ENCODE results near the gene EPN2.

DNA sequence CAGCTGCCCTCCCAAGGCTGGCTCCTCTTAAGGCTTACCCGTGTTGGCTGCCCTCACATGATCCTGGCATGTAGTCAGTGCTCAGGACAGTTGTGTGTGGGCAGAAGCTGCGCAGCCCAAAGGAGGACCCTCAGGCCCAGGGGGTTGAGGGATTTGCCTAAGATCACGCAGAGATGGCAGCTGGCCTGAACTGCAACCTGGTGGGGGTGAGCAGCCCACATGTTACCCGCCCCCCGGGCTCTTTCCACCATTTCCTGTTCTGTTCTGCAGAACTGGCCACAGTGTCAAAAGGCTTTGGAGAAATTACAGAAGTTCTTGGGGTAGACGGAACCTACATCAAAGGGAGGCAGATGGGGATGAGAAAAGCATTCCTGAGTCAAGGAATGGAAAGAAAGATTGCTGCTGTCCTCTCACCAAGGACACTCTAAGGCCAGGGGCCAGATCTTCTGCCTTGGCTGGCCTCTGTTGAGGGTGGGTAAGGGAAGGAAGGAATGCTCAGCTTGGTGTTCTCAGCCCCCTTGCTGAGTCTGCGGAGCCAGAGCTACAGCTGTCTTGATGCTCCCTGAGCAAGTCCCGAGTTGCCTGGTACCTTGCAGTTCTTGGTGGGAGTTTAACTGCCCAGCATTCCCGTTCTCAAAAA lies 53.0 kb downstream of the EPN2 start:
- TF ChIP-seq EZH2 (IDR thresholded peaks at IDR 0.05; ENCODE audit: low read length) = no peak
- TF ChIP-seq, protein P1, sequence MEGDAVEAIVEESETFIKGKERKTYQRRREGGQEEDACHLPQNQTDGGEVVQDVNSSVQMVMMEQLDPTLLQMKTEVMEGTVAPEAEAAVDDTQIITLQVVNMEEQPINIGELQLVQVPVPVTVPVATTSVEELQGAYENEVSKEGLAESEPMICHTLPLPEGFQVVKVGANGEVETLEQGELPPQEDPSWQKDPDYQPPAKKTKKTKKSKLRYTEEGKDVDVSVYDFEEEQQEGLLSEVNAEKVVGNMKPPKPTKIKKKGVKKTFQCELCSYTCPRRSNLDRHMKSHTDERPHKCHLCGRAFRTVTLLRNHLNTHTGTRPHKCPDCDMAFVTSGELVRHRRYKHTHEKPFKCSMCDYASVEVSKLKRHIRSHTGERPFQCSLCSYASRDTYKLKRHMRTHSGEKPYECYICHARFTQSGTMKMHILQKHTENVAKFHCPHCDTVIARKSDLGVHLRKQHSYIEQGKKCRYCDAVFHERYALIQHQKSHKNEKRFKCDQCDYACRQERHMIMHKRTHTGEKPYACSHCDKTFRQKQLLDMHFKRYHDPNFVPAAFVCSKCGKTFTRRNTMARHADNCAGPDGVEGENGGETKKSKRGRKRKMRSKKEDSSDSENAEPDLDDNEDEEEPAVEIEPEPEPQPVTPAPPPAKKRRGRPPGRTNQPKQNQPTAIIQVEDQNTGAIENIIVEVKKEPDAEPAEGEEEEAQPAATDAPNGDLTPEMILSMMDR (optimal IDR thresholded peaks at IDR 0.05 in 1 of 3, IDR thresholded peaks at IDR 0.05 in 1 of 3, conservative IDR thresholded peaks at IDR 0.05 in 1 of 3; ENCODE audit: extremely low read depth in 1 of 3, insufficient read depth in 2 of 3, low read length in 3 of 3) = no peak

Data from keratinocyte (primary cell).